ENCODE data around the gene PSG6.
"Not testable (repeated sequence)": the region's sequence is repeated elsewhere in the genome, so short reads cannot be mapped to it uniquely, and the experiment has no call there.

The PSG6 gene

GRCh38 chr19:42917634-42918033 lies at the start of gene PSG6:
Gene PSG6 (minus strand): TSS chr19:42917894. CDS start chr19:42917792, 102 bp downstream.
- DNase-seq: not testable (repeated sequence)

GRCh38 chr19:42965176-42965575 lies 47.5 kb upstream of the PSG6 start:
- no peak for DNase-seq

GRCh38 chr19:42961119-42961518 lies 43.4 kb upstream of the PSG6 start:
- DNase-seq: no peak

GRCh38 chr19:42952126-42952525 lies 34.4 kb upstream of the PSG6 start:
- not testable (repeated sequence) for DNase-seq

GRCh38 chr19:42951476-42951875 lies 33.8 kb upstream of the PSG6 start:
- not testable (repeated sequence) for DNase-seq

GRCh38 chr19:42942187-42942789 lies 24.6 kb upstream of the PSG6 start:
- no peak for DNase-seq

- DNase-seq: not testable (repeated sequence)
Observed at GRCh38 chr19:42937107-42937506, 19.4 kb upstream of the PSG6 start, which contains the start of gene PSG7. Gene PSG7 (minus strand): TSS chr19:42937207. CDS start chr19:42937076, 131 bp downstream.

GRCh38 chr19:42934726-42935125 lies 17.0 kb upstream of the PSG6 start:
- DNase-seq: not testable (repeated sequence)

- DNase-seq: not testable (repeated sequence)
Observed at GRCh38 chr19:42934183-42934582, 16.5 kb upstream of the PSG6 start.

GRCh38 chr19:42933412-42933811 lies 15.7 kb upstream of the PSG6 start:
- not testable (repeated sequence) for DNase-seq

- not testable (repeated sequence) for DNase-seq
Observed at GRCh38 chr19:42932485-42933101, 14.9 kb upstream of the PSG6 start.

- not testable (repeated sequence) for DNase-seq
Observed at GRCh38 chr19:42930214-42930613, 12.5 kb upstream of the PSG6 start.

- DNase-seq: no peak
Observed at GRCh38 chr19:42928896-42929295, 11.2 kb upstream of the PSG6 start.

GRCh38 chr19:42926781-42927180 lies 9.1 kb upstream of the PSG6 start:
- no peak for DNase-seq

GRCh38 chr19:42923106-42923505 lies 5.4 kb upstream of the PSG6 start:
- peak in 2 of 3 experiments; percentile 6 to 7 for DNase-seq

- not testable (repeated sequence) for DNase-seq
Observed at GRCh38 chr19:42920971-42921370, 3.3 kb upstream of the PSG6 start.

- no peak for DNase-seq
Observed at GRCh38 chr19:42919757-42920079, 2.0 kb upstream of the PSG6 start.

- DNase-seq: not testable (repeated sequence)
Observed at GRCh38 chr19:42919070-42919756, 1.5 kb upstream of the PSG6 start.

GRCh38 chr19:42918377-42919069 lies 829 bp upstream of the PSG6 start:
- not testable (repeated sequence) for DNase-seq

- DNase-seq: not testable (repeated sequence)
Observed at GRCh38 chr19:42916931-42917330, 763 bp downstream of the PSG6 start.

- DNase-seq: not testable (repeated sequence)
Observed at GRCh38 chr19:42913516-42913915, 4.2 kb downstream of the PSG6 start.

- not testable (repeated sequence) for DNase-seq
Observed at GRCh38 chr19:42912941-42913340, 4.8 kb downstream of the PSG6 start.

- DNase-seq: not testable (repeated sequence)
Observed at GRCh38 chr19:42911731-42912130, 6.0 kb downstream of the PSG6 start.

All from NCI-H1417 (cell line).